Measurements from ENCODE around the gene GJA5.

The GJA5 gene

DNA sequence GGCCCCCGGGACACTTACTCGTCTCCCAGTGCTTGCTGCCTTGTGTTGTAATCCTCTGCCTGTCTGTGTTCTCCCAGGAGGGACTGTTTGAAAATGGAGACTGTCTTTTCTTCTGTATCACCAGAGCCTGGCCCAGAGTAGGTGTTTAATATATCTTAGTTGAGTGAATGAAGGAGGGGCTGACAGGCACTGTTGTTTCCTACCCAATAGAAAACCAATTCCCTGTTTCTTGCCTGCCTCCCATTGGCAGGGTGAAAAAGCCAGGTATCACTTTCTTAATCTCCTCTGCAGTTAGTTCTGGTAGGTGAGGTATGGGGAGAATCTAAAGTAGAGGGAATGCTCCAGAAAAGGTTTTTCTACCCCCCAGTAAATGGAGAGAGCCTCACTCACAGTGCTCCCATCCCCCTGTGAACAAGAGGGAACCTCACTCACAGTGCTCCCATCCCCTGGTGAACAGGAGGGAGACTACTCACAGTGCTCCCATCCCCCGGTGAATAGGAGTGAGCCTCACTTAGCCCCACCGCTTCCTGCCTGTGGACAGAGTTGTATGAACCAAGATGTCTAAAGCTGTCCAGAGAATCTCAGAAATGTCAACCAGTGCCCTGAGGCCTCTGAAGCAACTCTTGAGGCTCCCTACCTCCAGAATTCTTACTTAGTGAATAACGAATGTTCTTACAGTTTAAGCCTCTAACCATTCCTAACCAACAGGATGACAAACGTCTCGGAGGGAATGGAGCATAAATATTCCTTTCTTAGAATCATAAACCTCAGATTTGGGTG is at the start of gene GJA5:
TSS of gene GJA5 (minus strand) at position 122 of the 780 bp plus-strand sequence. CDS start 1,364 bp downstream, outside the sequence.
- DNase-seq: no peak

DNA sequence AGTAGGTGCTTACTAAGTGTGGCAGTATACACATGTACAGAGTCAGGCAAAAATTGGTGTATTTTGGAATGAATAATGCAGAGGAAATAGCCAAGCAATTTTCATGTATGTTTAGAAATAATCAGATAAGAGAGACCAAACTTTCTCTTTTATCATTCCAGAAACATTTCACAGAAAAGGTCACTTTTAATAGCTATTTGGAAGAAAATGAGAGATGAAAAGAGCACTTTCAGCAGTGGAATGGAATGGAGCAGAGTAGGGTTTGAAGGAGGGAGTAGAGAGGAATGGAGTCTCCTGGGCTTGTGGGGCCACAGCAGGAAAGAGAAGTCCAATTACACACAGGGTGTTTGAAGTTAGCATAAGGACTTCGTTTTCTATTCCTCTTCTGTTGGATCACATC is 48.8 kb upstream of the GJA5 start:
- DNase-seq: no peak

DNA sequence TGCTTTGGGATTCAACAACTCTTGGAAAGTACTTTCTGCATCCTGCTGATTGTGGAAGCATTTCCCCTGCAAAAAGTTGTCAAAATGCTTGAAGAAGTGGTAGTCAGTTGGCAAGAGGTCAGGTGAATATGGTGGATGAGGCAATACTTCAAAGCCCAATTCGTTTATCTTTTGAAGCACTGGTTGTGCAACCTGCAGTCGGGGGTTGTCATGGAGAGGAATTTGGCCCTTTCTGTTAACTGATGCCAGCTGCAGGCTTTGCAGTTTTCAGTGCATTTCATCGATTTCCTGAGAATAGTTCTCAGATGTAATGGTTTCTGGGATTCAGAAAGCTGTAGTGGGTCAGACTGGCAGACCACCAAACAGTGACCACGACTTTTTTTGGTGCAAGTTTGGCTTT is 47.6 kb upstream of the GJA5 start:
- DNase-seq: no peak

DNA sequence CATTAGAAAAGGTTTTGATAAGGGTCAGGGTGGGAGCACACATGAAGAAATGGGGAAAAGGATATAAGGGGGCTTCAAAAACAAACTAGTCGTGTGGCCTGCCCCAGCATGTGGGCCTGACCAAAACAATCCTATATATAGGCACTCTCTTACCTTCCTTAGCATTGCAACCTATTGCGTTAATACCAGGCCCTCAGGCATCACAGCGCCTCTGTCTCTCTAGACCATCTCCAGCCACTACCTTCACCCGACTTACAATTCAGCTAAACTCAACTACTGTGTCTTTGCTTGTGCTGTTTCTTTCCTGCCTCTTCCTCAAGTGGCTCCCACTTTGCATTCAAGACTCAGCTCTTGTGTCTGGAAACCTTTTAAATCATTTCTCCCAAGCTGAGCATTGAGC is 47.0 kb upstream of the GJA5 start:
- DNase-seq: no peak

DNA sequence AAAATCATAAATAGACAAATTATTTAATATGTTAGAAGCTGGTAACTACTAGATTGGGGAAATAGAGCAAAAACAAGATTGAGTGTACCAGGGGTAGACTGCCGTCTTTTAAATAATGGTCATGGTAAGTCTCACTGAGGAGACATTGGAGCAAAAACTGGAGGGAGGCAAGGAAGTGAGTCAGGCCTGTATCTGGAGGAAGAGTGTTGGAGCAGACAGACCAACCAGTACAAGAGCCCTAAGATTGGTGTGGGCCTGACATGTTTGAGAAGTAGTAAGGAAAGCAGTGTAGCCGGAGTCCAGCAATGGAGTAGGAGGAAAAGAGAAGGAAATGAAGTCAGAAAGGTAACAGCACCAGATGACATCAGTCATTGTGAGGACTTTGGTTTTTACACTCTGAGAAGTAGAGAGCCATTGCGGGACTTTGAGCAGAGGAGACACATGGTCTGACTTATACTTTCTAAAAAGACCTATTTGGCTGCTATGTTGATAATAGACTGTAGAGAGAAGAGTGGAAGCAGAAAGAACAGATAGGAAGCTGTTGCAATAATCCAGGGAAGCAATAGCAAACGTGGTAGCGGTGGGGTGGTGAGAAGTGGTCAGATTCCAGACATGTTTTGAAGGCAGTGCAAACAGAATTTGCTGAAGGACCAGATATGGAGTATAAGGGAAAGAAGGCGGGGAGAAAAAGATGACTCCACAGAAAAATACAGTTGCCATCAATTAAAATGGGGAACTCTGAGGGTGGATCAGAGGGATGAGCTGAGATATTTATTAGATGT is 44.7 kb upstream of the GJA5 start:
- DNase-seq: no peak

DNA sequence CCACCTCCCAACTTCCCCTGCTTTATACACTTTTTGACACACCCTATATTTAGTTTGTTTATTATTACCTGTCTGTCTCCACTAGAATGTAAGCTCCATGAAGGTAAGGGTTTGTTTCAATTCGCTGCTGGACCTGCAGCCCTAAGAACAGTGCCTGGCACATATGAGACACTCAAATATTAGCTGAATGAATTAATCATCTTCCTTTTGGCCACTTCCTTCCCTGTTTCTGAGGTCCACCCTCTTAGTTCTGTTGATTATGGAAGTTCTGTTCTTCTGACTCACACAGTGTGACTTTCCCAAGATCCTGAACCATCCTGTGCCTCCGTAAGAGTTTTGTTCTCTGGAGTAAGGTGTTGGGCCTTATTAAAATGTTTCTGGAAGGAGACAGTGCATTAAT is 40.4 kb upstream of the GJA5 start:
- no peak for DNase-seq

DNA sequence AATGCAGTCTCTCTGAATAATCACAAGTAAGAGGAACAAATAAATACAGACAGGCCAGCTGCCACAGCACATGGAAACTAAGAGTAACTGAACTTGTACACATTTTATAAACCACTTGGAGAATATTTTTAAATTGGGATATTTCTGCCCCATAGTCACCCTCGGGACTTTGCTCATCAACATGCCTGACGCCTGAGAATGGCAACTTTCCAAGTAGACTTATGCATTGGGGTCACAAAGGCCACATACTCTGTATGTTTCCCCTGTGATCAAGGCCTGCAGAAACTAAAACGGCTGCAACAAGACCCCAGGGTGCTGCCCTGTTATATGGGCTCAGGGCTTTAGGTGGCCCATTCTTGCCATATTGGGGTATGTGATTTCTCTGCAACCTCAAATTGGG is 38.3 kb upstream of the GJA5 start:
- DNase-seq: no peak

DNA sequence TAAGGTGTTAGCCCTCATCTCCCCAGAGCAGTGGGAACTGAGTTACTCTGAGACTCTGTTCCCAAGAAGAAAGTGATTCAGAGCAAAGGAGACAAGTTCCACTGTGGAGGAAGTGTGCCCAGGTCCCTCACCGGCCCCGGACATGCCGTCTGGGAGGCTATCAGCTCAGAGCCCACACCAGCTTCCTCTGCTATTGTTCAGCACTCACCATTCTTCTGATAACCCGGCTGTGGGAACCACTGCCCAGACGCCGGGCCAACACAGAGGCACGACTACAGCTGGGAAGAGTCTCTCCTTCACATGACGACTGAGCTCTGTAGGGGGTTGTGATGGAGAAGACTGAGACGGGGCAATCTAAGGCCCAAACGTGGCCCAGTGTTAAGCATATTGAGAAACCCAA is 34.2 kb upstream of the GJA5 start:
- DNase-seq: no peak

DNA sequence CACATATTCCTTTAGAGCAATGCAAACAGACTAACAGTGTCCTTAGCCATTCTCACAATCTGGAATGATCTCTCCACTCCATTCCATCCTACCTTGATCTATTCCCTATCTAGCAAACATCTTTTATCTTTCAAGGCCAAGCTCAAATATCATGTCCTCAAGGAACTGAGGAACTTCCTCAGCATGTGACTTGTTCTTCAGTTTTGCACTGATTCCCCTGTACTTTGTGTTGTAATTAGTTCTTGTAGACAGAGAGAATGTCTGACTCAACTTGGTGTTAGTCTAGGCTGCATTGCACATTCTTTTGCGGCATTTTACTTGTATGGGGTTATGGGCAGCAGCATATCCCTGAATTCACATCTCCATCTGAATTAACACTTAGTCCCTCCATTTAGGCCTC is 31.5 kb upstream of the GJA5 start:
- DNase-seq: no peak

DNA sequence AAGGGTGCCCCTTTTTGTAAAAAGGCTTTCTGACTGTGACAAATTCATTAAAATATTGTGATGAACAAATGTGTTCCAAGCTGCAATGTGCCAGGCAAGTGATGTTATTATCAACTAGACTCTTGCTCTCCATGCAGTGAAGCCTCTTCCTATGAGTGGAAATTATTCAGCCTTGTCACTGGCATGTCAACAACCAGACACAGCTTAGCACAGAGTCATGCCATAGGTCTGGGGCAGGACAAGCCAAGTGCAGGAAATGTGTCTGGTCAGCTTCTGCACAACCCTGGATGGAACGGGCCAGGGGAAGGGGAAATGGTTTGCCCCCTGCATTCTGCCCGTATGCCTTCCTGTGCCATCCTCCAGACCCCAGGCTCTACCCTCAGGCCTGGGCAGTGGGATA is 27.4 kb upstream of the GJA5 start:
- no peak for DNase-seq

DNA sequence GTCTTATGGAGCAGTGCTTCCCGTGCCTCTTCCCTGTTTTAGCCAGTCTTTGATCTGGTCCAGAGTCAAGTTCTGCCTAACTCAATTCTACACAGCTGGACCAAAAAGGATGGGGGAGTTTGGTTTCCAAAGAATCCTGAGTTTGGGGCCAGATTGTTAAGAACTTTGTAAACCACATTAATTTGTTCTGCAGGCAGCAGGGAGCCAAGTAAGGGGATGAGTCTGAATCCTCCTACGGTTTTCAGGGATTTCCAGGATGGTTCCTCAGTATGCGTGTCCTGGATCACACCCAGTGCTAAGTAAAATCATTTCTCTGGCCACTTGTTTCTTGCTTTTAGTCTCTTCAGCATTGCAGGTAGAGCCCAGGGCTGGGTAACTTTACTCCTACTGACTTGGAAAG is 26.1 kb upstream of the GJA5 start:
- DNase-seq: peak in 1 of 2 donors; percentile 13

DNA sequence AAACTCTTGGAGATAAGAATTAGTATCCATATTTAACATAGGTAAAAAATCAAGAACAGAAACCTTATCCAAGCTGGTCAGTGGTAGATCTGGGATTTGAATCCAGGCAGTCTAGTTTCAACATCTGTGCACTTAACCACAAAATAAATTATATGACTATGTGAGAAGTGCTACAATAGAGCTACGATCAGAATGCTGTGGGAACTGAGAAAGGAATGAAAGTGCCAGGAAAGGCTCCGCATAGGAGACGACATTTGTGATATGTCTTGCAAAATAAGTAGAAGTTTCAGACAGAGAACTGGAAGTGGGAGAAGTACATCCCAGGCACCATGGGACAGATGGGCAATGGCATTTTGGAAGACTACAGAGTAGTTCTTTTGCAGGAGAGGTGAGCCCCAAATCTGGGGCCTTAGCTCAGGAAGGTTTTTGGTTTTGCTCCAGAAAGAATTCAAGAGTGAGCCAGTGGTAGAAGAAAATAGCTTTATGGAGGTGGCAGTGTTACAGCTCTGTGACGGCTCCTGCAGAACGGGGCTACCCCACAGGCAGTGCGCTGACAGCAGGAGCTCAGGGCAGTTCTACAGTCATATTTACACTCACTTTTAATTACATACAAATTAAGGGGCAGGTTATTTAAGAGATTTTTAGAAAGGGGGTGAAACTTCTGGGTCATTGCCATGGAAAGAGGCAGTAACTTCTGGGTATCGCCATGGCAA is 25.5 kb upstream of the GJA5 start:
- DNase-seq: no peak

DNA sequence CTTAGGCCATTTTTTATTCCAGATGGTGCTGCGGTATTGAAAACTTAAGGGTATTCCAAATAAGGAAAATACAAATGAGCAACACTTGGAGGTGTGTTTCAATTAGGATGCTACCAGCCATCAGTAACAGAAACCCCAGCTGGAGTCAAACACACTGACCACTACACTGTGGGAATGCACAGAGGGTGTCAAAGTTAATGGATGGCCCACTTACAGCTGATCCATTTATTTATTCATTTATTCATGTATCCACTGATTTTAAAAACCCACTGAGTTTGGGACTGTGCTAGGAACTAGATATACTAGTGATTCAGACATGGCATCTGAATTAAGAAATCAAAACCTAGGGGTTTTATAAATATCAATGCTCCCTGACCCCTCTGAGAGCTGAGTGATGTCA is 24.5 kb upstream of the GJA5 start:
- no peak for DNase-seq

DNA sequence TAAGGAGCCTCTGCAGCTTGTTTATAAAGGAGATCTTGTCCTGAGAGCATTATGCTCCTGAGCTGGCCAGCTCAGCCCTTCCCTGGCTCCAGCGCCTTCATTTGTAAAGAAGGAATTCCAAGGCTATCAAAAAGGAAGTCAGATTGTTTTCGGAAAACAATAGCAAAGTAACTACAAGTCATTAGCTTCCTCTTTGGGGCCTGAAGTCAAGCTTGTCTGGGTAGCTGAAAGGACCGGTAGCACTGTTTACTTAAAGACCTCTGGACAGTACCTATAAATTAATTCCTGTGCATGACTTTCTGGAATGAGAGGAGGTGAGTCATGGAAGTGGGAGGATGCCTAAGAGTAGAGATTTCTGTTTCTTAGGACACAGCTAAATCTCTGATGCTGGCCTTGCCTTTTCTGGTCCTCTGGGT is 20.7 kb upstream of the GJA5 start:
- no peak for DNase-seq

DNA sequence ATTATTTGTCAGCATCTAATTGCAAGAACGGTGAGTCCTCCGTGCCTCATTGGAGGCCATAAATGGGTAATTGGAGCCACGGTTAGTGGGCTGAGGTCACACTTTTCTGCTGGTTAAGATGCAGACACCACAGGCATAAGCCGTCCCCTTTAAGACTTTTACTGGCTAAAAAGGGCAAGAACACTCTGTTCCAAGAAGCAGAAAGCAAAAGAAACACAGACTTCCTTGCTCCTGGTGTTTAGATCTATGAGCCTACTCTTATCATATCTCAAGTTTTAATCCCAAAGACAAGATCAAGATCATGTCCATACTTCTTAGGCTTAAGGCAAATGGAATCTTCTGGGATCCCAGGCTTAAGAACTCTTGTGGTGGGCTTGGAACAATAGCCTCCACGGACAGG is 17.3 kb upstream of the GJA5 start:
- no peak for DNase-seq

DNA sequence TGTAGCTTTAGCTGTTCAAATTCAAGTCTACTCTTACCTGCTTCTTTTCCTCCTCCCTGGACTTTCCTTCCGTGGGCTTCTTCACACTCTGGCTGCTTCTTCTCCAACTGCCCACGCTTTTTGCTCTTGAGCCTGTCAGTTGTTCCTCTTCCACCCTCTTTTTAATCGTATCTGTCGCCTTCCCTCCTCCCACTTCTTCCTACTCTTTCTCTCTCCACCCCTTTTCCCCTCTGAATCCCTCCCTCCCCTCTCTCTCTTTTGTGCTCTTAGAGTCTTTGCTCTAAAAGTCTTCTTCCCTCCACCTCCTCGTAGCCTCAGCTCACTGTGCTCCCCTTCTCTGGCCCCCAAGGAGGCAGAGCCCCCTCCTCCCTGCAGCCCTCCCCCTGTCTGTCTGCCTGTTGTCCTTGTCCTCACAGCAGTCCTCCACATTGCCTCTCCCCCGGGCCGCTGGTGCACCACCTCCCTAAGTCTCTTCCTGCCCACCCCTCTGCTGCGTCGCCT is 12.9 kb upstream of the GJA5 start:
- no peak for DNase-seq

DNA sequence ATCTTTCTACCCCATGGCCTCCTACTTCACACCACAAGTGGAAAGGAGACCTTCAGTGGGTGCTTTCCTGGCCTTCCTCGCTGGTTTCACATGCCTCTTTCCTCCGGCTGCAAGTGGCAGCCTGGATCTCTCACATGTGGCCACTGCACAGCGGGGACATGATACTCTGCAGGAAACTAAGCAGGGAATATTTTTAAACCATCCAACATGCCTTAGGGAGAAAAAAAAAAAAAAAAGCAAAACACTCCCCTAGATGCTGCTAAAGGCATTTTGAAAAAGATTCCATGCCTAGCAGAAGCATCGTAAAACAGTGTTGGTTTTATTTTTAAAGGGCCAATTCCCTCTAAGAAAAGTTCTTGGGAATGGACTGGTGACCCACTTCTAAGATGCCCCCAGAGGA is 12.2 kb upstream of the GJA5 start:
- no peak for DNase-seq

DNA sequence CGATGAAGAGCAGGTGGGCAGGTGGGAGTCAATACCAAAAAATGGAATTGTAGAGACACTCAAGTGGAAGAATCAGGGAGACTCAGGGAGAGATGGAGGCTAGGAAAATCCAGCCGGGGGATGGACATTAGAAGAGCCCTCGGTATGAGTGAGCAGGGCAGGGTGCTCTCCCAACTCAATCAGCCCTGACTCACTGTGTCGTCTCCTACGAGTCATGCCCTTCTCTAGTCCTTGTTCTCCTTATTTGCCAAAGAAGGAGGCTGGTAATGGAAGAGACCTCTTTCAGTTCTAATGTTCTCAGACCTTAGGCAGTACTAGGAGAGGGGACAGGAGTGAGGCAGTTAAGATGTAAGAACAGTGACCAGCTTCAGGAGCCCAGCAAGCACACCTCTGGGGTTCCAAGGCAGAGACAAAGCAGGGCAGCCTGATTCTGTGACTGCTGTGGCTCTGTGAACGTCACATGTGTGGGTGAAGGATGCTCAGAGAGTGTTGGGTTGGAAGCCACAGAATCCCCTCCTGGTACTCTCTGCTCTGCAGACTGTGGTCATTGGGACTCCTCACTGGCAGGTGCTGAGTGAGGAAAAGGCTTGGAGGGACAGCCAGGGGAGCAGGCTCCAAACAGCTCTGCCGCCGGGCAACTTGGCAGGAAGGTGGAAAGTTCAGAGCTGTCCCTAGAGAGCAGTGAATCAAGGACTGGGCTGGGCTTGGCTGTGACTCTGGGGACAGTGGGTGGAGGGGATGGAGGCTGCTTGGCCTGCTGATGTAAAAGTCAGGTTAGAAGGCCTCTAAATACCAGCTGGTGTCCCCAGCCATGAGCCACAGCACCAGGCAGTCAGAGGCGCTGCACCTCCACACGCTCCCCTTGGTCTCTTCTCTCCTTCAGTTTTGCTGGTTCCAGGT is 11.1 kb upstream of the GJA5 start:
- no peak for DNase-seq

DNA sequence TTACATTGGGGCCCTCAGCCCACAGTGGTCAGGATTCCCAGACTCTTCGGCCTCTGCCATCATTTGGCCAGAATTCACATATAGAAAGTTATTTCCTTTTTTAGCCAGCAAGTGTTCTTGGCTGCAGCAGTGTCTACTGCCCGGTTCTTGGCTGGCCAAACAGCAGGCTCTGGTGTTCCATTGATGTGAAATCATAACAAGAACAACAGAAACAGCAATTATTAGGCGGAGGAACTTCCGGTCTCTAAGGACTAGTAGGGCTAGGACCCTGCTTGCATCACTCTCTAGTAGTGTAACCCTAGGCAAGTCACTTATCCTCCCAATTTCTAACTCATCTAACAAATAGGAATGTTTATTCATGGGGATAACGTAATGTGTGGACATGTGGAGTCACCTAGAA is 8.7 kb upstream of the GJA5 start:
- no peak for DNase-seq

DNA sequence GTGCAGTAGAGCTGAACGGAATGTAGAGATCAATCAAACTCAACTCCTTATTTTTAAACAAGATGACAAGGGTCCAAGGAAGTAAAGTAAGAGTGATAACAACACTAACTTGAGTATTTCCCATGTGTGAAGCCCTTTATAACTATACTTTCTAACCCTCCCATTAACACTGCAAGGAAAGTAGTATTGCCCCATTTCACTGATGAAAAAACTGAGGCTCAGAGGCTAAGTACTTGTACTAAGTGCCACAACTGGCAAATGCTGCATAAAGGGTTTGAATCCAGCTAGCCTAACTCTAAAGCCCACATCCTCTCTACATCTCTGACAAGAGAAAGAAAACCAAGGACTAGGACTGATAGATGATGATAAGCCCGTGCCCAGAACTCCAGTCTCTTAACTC is 8.2 kb upstream of the GJA5 start:
- DNase-seq: no peak

DNA sequence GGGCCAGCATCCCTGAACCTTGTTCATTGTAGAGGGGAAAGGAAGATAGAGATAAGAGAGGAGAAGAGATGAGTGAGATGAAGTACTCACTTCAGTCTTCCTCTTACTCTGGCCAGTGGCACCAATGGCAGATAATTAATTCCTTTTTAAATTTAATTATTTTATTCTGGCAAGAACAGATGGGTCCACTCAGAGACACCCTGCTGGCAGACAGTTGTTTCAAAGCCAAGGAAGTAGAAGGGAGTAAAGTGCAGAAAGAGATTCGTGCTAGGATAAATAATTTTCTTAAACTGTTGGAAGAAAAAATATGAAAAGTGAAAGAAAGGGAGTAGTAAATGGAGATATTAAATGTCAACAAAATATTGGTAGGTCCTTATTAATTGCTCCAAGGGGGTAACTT is 7.7 kb upstream of the GJA5 start:
- DNase-seq: no peak

DNA sequence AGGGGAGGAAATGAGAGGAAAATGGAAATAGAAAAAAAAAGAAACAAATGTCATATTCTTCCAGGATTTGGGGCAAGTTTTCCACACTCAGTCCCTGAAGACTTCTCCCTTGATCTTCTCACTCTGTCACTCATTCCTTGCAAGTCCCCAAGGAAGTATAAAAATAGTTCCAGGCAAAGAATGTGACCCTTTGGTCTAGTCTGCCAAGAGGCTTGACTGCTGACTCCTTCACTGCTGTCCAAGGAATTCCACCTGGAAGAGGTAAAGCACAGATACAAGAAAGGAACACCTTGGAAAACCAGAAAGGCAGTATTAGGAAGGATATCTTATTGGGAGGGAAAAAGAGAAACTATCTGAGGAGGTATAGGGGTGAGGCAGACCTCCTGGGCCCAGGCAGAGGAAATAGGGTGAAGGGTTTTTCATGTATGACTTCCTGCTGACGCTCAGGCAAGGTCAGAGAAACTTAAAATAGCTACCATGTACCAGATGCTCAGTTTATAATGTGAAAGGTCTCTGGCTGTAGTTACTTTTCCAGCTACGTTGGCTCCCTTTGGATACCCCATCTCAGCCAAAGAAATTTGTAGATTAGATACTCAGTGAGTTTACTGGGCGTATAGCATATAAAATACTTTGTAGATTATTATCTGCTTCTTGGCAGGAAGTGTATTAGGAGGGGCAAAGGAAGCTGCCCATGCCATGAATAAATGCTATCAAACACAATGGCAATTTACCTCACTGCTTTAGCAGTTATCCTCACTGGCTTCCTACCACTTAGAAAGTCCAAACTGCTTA is 2.0 kb upstream of the GJA5 start:
- no peak for DNase-seq

Measured in hippocampal formation (tissue), 2 donors.